ENCODE data around the gene ICE2. TPM values are rescaled to one million over a fixed set of nuclear protein-coding genes. Genes with fewer than 3 reads are reported as not detected.

Gene ICE2
- total RNA-seq, 1 donor from 2014 or later, result 69.7 TPM

DNA sequence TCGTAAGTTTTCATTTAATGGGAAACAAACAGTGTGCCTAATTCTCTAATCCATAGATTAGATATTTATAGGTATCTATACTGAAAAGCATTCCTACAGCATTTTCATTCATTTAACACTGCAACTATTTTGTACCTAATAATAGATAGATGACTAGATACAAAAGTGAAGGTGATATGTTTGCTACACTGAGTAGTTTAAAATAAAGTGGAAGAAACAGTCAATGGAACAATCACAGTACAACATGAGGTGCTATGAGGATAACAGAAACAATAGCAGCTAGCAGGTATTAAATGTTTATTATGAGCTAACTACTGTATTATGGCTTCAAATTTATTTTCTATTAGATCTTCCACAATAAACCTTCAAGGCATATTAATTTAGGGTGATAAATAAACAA, 50.0 kb downstream of the ICE2 start:
- H3K4me3 Mint-ChIP-seq, result no peak overlapping the region
- DNase-seq (ENCODE audit: low read depth, low spot score), result no peak
- TF ChIP-seq, protein P1, sequence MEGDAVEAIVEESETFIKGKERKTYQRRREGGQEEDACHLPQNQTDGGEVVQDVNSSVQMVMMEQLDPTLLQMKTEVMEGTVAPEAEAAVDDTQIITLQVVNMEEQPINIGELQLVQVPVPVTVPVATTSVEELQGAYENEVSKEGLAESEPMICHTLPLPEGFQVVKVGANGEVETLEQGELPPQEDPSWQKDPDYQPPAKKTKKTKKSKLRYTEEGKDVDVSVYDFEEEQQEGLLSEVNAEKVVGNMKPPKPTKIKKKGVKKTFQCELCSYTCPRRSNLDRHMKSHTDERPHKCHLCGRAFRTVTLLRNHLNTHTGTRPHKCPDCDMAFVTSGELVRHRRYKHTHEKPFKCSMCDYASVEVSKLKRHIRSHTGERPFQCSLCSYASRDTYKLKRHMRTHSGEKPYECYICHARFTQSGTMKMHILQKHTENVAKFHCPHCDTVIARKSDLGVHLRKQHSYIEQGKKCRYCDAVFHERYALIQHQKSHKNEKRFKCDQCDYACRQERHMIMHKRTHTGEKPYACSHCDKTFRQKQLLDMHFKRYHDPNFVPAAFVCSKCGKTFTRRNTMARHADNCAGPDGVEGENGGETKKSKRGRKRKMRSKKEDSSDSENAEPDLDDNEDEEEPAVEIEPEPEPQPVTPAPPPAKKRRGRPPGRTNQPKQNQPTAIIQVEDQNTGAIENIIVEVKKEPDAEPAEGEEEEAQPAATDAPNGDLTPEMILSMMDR (conservative IDR thresholded peaks at IDR 0.05), result no peak
- peaks cover 10% of the 10 kb centered on the region for H3K36me3 Mint-ChIP-seq (ENCODE audit: low read depth)
- H3K27ac Mint-ChIP-seq (ENCODE audit: unreplicated experiment), result no peak overlapping the region
- H3K27me3 Mint-ChIP-seq (ENCODE audit: low read depth), result no peaks in the 10 kb centered on the region
- H3K9me3 Mint-ChIP-seq, result no peaks in the 10 kb centered on the region
- peaks cover 3% of the 10 kb centered on the region for H3K4me1 Mint-ChIP-seq

DNA sequence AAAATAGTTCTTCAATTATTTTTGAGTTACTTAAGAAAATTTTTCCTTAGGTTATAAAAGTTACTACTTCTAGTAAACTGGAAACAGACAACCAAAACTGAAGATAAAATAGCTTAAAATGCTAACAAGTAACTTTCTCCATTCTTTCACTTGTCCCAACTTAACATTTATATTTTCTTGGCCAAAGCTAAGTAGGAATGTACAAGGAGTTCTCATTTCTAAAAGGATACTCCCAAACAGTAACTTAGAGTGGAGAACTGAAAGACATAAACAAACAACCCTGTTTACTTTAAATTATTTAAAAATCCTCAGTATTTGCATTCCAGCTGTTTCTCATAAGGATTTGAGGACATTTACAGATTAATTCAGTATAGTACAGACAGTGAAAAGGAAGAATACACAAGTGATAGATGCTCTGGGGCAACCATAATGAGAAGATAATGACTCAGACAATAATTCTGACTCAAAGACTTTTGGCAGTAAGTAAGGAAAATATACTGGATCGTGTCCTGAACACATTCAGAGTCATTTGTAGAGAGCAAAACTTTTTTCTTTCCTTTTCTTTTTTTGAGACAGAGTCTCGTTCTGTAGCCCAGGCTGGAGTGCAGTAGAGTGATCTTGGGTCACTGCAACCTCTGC, 52.0 kb downstream of the ICE2 start:
- H3K36me3 Mint-ChIP-seq (ENCODE audit: low read depth), result peaks cover 11% of the 10 kb centered on the region
- H3K27me3 Mint-ChIP-seq (ENCODE audit: low read depth), result no peaks in the 10 kb centered on the region
- no peaks in the 10 kb centered on the region for H3K9me3 Mint-ChIP-seq
- H3K27ac Mint-ChIP-seq (ENCODE audit: unreplicated experiment), result no peak overlapping the region
- peaks cover 12% of the 10 kb centered on the region for H3K4me1 Mint-ChIP-seq
- DNase-seq (ENCODE audit: low read depth, low spot score), result no peak
- H3K4me3 Mint-ChIP-seq, result no peak overlapping the region
- TF ChIP-seq, protein P1 (conservative IDR thresholded peaks at IDR 0.05), result no peak

DNA sequence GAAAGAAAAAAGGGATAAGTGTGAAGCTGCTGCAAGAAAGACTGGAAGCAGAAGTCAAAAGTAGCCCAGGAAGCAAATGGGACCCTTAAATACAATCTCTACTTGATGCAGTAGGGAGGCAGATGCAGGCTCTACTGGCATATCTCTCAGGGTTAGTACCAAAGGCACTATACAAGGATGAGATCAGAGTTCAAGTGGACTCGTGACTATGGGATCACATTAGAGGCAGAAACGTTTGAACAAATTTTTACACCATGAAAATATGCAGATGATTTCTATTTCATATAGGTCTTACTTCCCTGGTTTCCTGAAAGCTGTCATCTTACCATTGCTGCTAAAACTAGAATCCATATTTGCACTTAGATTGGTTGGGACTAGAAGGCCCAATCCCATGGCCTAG, 53.5 kb downstream of the ICE2 start:
- no peak for DNase-seq (ENCODE audit: low read depth, low spot score)
- H3K4me1 Mint-ChIP-seq, result peaks cover 12% of the 10 kb centered on the region
- H3K4me3 Mint-ChIP-seq, result no peak overlapping the region
- peaks cover 7% of the 10 kb centered on the region for H3K36me3 Mint-ChIP-seq (ENCODE audit: low read depth)
- H3K9me3 Mint-ChIP-seq, result no peaks in the 10 kb centered on the region
- no peak overlapping the region for H3K27ac Mint-ChIP-seq (ENCODE audit: unreplicated experiment)
- TF ChIP-seq, protein P1 (conservative IDR thresholded peaks at IDR 0.05), result no peak
- H3K27me3 Mint-ChIP-seq (ENCODE audit: low read depth), result no peaks in the 10 kb centered on the region

DNA sequence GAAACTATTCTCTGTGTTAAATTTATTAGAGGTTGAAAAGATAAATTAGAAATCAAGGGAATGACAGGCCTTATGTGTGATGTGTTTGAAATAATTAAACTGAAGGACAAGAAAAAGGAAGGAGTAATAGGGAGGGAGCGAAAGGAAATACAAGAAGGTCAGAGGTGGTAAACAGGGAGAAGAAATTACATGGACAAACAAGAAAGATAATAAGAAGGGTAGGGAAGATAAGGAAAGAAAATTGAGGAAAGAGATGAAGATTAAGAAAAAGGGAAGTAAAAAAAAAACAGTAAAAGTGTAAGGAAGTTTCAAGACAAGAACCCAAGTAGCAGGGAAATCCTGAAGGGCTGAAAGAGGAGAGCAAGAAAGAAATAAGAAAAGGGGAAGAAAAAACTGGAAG, 54.9 kb downstream of the ICE2 start:
- H3K36me3 Mint-ChIP-seq (ENCODE audit: low read depth), result peaks cover 10% of the 10 kb centered on the region
- H3K9me3 Mint-ChIP-seq, result no peaks in the 10 kb centered on the region
- peak overlapping the region; percentile 2 for H3K27ac Mint-ChIP-seq (ENCODE audit: unreplicated experiment)
- TF ChIP-seq, protein P1 (conservative IDR thresholded peaks at IDR 0.05), result no peak
- H3K4me1 Mint-ChIP-seq, result peaks cover 12% of the 10 kb centered on the region
- H3K4me3 Mint-ChIP-seq, result no peak overlapping the region
- no peaks in the 10 kb centered on the region for H3K27me3 Mint-ChIP-seq (ENCODE audit: low read depth)
- no peak for DNase-seq (ENCODE audit: low read depth, low spot score)

DNA sequence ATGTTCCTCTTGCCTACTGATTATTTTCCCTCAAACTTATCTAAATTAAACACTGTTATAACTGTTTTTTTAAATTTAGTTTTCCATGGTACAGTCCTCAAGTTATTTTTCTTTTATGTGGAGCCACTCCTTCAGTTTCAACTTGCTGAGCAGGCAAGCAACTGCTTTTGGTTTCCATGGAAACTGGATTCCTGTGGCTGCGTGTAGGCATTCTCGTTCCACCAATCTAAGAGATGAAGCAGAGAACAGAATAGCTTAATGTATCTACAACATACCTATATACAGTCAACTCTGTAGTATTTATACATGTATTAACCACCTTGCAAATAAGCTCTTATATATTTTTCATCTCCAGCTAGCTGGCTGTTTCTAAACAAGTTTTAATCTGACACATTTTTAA, 55.4 kb downstream of the ICE2 start:
- H3K27me3 Mint-ChIP-seq (ENCODE audit: low read depth), result no peaks in the 10 kb centered on the region
- no peaks in the 10 kb centered on the region for H3K9me3 Mint-ChIP-seq
- peaks cover 12% of the 10 kb centered on the region for H3K4me1 Mint-ChIP-seq
- no peak for DNase-seq (ENCODE audit: low read depth, low spot score)
- peaks cover 10% of the 10 kb centered on the region for H3K36me3 Mint-ChIP-seq (ENCODE audit: low read depth)
- TF ChIP-seq, protein P1 (conservative IDR thresholded peaks at IDR 0.05), result no peak
- no peak overlapping the region for H3K4me3 Mint-ChIP-seq
- H3K27ac Mint-ChIP-seq (ENCODE audit: unreplicated experiment), result peak overlapping the region; percentile 77
